Neural cell (in vitro differentiated cells): ENCODE measurements around the gene APOA1.

ENCODE experiments used
- CTCF ChIP-seq: fragments of 450-650 bp; IDR thresholded peaks from 2 replicates; pipeline ENCODE4 v1.5.1; 2014; ENCODE audit warnings: antibody characterized with exemption, mild to moderate bottlenecking, moderate library complexity; ENCODE audit not compliant: poor library complexity, severe bottlenecking
- EP300 ChIP-seq: fragments of 450-650 bp; conservative IDR thresholded peaks from 2 replicates; pipeline ENCODE4 v1.6.1; 2014; ENCODE audit warnings: antibody characterized with exemption, mild to moderate bottlenecking, moderate library complexity; ENCODE audit not compliant: poor library complexity, severe bottlenecking
- EZH2 ChIP-seq: fragments of 200-600, 300-800 bp; shearing (Covaris generic), sonication (generic); IDR thresholded peaks from 2 replicates; pipeline ENCODE4 v1.6.1; 2014; ENCODE audit warnings: antibody characterized with exemption, low read length, borderline replicate concordance, mild to moderate bottlenecking; ENCODE audit not compliant: insufficient read depth, poor library complexity, severe bottlenecking
- POLR2AphosphoS5 ChIP-seq: IDR thresholded peaks from 2 replicates; pipeline ENCODE4 v1.6.1; 2012
- TAF1 ChIP-seq: IDR thresholded peaks from 2 replicates; pipeline ENCODE4 v1.6.1; 2012; ENCODE audit warnings: low read depth
- TF ChIP-seq, protein P1 (sequence below): IDR thresholded peaks from 2 replicates; pipeline ENCODE4 v1.6.1; 2012; ENCODE audit warnings: borderline replicate concordance

GRCh38 chr11:116833816-116834534, 3.4 kb downstream of the APOA1 start:
- TF ChIP-seq CTCF (no peak), POLR2AphosphoS5 (no peak), TAF1 (no peak), EZH2 (no peak), EP300 (no peak)
- TF ChIP-seq, protein P1, sequence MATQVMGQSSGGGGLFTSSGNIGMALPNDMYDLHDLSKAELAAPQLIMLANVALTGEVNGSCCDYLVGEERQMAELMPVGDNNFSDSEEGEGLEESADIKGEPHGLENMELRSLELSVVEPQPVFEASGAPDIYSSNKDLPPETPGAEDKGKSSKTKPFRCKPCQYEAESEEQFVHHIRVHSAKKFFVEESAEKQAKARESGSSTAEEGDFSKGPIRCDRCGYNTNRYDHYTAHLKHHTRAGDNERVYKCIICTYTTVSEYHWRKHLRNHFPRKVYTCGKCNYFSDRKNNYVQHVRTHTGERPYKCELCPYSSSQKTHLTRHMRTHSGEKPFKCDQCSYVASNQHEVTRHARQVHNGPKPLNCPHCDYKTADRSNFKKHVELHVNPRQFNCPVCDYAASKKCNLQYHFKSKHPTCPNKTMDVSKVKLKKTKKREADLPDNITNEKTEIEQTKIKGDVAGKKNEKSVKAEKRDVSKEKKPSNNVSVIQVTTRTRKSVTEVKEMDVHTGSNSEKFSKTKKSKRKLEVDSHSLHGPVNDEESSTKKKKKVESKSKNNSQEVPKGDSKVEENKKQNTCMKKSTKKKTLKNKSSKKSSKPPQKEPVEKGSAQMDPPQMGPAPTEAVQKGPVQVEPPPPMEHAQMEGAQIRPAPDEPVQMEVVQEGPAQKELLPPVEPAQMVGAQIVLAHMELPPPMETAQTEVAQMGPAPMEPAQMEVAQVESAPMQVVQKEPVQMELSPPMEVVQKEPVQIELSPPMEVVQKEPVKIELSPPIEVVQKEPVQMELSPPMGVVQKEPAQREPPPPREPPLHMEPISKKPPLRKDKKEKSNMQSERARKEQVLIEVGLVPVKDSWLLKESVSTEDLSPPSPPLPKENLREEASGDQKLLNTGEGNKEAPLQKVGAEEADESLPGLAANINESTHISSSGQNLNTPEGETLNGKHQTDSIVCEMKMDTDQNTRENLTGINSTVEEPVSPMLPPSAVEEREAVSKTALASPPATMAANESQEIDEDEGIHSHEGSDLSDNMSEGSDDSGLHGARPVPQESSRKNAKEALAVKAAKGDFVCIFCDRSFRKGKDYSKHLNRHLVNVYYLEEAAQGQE: no peak
